Measurements from ENCODE around the gene VIPR2.
"Not testable (repeated sequence)": the region's sequence is repeated elsewhere in the genome, so short reads cannot be mapped to it uniquely, and the experiment has no call there.

The VIPR2 gene

DNA sequence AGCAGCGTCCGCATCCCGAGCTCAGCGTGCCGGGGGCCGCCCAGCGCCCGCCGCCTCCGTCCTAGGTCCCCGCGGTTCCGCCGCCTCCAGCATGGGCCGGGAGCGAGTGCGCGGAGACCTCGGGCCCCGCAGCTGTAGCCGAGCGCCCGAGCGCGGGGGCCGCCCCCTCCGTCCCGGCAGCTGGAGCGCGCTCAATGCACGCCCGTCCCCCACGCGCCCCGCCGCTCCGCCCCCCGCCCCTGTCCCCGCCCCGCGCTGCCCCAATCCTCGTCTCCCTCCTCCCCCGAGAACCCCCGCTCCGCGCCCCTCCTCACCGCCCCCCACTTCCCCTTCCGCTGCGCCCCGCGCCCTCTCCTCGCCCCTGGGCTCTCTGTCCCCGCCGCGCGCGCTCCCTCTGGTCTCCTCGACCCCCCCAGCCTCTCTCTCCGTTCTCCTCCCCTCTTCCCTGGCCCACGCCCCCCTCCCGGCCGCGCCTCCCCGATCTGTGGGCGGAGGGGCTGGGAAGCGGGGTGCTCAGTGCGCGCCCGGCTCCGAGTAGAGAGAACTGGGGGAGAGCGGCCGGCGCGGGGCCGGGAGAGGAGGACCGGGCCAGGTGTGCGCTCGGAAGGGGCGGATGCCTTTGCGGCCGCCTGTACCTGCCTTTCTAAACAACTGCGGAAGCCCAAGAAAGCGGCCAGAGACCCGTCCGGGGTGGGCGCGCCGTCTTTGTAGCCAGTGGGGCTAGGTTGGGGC lies at the start of gene VIPR2:
VIPR2 (minus strand) TSS at position 110 of the 732 bp plus-strand sequence; CDS start at position 14, 96 bp downstream.
- no peak for DNase-seq

GRCh38 chr7:159193543-159194090 lies 49.0 kb upstream of the VIPR2 start:
- DNase-seq = no peak

DNA sequence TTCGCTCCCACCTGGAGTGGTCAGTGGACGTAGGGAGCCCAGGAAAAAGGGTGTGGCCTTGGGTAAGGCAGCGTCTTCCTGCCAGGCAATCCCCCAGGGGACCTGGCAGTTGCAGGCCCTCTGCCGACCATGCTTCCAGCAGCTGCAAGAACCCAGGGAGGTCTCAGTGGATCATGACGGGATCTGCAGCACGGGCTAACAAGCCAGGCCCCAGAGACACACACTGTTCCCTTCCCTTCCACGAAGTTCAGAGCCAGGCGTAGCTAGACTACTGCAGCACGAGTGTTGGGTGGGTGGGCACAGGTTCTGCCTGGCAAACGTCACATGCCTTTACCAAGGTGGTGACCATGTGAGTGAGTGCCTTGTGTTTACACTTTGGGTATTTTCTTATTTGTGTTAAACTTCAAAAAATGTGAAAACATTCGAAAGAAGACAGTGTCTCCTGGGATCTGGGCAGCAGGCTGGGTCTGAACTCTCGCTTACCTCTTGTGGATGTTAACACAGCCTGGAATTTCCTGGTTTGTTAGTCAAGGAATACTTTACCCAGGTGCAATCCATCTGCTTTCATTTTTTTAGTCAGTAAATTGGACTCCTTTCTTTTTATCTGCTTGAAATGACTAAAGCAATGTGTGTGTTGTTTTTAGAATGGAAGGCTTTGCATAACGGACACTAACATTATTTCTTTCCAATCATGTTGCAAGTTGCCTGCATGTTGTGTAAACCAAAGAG lies 48.2 kb upstream of the VIPR2 start:
- no peak for DNase-seq

DNA sequence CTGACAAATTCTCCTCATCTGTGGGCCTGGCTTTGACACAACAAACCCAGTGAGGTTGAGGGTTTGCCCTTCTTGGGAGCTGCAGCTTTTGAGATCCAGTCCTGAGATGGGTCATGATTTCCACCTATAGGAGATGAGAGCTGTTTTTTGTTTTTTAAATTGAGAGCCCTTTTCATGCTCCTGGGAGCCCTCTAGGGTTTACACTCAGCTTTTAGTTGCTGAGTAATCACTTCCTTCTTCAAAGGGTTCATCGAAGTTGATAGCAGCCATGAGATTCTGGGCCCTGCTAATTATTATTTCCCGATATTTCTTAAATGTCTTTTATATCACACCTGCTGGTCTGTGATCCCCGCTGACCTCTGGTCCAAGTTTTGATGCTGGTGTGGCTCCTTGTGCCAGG lies 47.3 kb upstream of the VIPR2 start:
- no peak for DNase-seq

DNA sequence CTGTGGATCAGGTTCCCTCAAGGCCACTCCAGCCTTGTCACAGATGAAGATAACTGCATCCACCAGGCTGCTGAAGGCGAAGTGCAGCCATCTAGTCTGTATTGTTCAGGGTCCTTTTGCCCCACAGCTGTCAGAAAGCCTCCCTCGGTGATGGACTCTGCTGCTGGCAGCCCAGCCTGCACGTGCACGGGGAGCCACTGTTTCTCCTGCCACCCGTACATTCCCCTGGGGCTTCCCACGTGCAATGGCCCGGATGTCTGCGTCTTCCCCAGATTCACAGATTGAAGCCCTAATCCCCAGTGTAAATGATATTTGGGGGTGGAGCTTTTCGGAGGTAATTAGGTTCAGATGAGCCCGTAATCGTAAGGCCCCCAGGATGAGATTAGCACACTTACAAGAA lies 46.6 kb upstream of the VIPR2 start:
- DNase-seq = no peak

DNA sequence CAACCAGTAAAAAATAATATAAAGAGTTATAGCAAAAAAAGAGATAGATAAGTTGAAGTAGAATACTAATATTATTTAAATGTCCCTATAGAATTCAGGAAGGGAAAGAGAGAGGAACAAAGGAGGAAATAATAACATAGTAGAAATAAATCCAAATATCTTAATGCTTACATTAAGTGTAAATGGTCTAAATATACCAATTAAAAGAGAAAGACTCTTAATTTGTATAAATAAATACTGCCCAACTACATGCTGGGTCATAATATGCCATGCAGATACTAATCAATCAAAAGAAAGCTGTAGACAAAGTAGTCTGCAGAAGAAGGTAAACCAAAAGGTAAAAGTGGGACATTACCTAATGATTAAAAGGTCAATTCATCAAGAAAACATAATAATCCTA lies 43.3 kb upstream of the VIPR2 start:
- DNase-seq = no peak

DNA sequence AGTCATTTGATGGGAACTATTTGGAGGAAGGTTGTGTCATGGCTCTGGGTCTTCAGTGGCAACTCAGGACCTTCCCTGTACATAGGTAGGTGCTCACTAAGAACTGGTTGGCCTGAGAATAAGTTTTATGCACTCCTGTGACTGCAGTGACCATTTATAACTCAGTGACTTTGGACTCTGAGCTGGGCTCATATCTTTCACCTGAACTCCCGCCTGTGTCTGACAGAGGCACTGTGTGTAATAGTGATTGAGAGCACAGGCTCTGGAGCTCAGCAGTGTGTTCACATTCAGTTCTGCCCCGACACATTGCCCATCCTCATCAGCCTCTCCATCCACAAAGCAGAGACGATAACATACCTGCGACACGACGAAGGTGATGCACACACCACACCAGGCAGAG lies 34.6 kb upstream of the VIPR2 start:
- DNase-seq = no peak

DNA sequence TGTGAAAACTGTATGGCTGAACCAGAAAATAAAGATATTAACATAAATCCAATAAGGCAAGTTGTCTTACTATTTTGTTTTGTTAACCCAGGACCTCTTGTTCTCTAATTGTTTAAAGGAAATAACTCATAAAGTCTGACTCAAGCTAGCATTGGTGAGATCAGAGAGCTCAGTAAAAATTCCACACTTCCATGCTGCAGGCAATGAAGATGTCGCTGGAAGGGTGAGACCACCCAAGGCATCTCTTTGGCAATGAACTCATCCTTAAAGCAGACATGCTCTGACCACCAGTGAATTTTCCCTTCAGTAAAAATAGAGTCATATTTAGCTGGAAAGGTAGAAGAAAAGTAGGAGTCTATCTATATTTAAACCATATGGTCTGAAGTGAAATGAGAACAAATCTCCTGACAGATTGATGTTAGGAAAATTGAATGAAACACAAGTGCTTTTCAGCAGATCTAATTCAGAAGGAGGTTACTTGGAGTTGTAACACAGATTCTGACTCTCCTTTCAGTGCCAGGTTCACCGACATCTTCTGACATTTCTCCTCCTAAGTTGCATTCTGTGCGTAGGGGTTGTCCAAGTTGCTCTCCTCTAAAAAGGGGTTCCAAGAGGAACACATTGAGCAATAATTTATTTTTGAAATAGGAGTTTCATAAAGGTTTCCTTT lies 32.8 kb upstream of the VIPR2 start:
- DNase-seq = no peak

GRCh38 chr7:159175792-159176191 lies 31.1 kb upstream of the VIPR2 start:
- no peak for DNase-seq

DNA sequence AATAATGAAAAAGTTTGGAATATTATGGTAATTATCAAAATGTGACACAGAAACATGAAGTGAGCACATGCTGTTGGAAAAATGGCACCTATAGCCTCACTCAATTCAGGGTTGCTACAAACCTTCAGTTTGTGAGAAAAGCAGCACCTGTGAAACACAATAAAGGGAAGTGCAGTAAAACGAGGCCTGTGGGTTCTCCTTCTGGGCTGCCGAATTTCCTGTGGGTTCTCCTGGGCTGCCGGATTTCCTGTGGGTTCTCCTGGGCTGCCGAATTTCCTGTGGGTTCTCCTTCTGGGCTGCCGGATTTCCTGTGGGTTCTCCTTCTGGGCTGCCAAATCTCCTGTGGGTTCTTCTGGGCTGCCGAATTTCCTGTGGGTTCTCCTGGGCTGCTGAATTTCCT lies 30.4 kb upstream of the VIPR2 start:
- DNase-seq = not testable (repeated sequence)

DNA sequence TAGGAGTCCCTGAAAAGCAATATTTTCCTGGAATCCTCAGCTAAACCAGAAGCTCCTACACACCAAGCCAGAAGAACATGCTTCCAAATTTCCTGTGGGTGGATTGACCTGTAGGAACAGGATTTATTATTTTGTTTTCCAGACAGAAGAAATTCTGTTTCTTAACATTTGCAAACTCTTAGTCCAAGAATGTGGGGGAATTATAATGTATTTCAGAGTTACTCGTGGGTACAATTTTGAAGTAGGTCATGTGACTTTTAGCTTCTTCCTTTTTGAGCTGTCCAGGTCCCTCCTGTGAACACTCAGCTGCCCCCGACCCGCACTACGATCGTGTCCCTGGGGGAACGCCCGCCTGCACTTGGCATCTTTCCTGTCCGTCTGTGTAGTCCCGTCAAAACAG lies 27.7 kb upstream of the VIPR2 start:
- no peak for DNase-seq

DNA sequence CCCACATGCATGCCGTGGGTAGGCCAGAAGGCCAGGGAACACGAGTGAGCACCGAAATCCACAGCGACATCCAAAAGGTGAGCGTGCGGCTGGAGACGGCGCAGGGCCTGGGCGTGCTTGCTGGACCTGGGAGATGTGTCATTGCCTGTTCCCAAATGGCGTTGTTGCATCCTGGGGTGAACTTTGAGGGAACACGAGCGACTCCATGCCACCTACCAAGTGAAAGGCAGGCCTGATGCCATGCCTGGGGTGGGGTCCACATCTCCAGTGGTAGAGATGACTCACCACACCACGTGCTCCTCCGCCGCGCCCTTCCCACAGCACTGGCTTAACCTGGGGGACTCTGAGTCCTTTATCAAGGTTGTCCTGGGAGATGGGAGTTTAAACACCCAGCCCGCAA lies 24.7 kb upstream of the VIPR2 start:
- no peak for DNase-seq

DNA sequence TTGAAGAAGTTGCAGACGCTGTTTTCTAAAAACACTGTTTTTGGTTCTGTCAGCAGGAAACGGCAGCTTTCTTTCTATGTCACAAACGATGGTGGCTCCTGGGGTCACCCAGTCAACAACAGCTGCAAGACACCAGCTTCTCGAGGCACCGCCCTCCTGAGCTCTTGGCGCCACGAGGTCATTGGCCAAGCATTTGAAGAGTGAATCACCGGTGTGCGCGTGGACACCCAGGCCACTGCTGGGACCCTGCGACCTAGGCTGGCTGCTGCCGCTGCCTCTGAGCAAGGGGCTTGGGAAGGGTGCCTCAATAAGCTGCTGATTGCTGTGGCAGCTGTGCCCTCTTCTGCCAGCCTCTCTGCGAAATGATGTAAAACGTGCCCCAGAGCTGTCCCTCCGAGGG lies 22.5 kb upstream of the VIPR2 start:
- DNase-seq = no peak

DNA sequence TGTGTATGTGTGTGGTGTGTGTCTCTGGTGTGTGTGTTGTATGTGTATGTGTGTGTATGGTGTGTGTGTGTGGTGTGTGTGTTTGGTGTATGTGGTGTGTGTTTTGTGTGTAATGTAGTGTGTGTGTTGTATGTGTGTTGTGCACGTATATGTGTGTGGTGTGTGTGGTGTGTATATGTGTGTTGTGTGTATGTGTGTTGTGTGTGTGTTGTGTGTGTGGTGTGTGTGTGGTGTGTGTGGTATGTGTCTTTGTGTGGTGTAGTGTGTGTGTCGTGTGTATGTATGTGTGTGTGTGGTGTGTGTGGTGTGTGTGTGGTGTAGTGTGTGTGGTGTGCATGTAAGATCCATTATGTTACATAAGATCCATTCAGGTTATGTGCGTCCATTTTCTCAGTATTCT lies 21.9 kb upstream of the VIPR2 start:
- DNase-seq = no peak

DNA sequence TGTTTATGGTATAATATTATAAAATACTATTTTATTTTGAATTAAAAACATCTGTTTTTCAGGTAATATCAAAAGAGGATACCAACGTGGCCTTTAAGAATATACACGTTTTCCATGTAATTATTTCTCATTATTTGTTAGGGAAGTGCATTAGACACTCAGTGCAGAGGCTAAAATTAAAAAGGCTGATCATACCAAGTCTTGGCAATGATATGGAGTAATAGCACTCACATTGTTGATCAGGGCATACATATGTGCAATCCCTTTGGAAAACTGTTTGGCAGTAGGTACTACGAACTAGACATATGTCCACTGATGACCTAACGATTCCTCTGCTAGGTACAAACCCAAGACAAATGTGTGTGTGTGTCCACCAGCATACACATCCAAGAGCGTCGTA lies 20.7 kb upstream of the VIPR2 start:
- DNase-seq = no peak

GRCh38 chr7:159163703-159164301 lies 19.1 kb upstream of the VIPR2 start:
- not testable (repeated sequence) for DNase-seq

DNA sequence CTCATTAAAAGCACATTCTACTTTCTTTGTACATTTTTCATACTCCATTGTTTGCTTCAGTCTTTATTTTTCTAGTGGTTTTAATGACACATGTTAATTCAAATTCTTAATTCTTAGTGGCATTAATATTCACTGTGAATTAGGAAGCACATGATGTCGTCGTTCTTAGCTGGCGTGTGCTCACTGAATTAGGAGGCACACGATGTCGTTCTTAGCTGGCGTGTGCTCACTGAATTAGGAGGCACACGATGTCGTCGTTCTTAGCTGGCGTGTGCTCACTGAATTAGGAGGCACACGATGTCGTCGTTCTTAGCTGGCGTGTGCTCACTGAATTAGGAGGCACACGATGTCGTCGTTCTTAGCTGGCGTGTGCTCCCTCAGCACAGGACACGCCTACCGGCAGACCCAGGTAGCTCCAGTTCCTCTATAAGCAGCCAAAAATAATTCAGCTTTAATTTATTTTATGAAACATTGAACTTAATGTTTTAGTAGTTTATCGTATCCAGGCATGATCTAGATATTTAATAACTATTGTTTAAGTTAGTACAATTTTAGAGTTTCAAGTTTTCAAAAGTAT lies 17.5 kb upstream of the VIPR2 start:
- DNase-seq = not testable (repeated sequence)

DNA sequence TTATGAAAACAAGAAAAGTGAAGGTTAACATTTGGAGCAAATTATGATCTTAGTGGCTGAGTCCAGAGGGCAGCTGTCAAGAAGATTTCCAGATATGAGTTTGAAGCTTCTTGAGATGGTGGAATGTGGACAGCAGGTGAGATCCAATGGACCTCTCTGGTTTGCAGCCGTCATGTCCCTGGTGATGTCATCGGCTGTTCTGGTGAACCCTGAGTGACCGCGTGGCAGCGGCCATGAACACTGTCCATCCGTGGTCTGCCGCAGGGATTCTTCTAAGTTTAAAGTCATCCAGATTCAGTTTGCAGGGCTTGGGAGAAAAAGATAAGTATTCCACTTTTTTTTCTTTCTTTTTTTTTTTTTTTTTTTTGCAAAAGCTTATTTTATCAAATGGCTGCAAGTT lies 15.8 kb upstream of the VIPR2 start:
- DNase-seq = no peak

DNA sequence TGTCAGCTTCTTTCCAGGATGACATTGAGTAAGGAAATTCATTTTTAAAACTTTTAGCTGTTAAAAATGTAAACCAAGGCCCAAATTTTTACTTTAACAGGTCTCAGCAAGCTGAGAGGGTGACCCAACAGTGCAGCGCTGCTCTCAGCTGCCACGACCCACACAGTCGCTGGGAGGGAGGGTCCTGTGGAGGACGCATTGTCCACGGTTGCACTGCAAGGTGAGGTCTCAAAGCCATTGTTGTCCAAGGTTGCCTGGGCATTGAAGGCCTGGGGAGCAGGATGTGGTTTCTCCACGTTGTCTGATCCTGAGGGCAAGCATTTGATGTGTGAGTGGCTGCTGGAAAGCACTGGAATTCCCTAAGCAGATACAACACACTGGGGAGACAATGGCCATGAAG lies 15.1 kb upstream of the VIPR2 start:
- no peak for DNase-seq

- DNase-seq = no peak
Observed at GRCh38 chr7:159158888-159159405, 14.3 kb upstream of the VIPR2 start.

- no peak for DNase-seq
Observed at GRCh38 chr7:159158125-159158887, 13.6 kb upstream of the VIPR2 start.

GRCh38 chr7:159157714-159158113 lies 13.0 kb upstream of the VIPR2 start:
- DNase-seq = no peak

Measured in activated CD4-positive, CD25-positive, alpha-beta regulatory T cell treated with anti-CD3 and anti-CD28 coated beads, Interleukin-2, amount 50 U/mL, for 72 hours (primary cell).